RCC 7860 (cell line): ENCODE results near the gene HTD2.
A peak's percentile ranks its signal among the peaks of the same experiment; 100 is the strongest.

Experiments
- DNase-seq: peaks from one replicate; pipeline ENCODE4 v3.0.0-alpha.2; 2015; ENCODE audit warnings: low spot score
- FAIRE-seq: peaks from 2 replicates; lab custom pipeline; 2012; peaks lifted over from hg19 to GRCh38; lab: Jason Lieb, UNC

The HTD2 gene

GRCh38 chr3:58353722-58354553 lies 47.6 kb downstream of the HTD2 start:
- DNase-seq, result no peak
- no peak for FAIRE-seq

GRCh38 chr3:58355179-58355578 lies 48.9 kb downstream of the HTD2 start:
- no peak for FAIRE-seq
- DNase-seq, result no peak

- DNase-seq (no peak), FAIRE-seq (no peak)
These were observed 49.7 kb downstream of the HTD2 start for GRCh38 chr3:58356054-58356453.

DNA sequence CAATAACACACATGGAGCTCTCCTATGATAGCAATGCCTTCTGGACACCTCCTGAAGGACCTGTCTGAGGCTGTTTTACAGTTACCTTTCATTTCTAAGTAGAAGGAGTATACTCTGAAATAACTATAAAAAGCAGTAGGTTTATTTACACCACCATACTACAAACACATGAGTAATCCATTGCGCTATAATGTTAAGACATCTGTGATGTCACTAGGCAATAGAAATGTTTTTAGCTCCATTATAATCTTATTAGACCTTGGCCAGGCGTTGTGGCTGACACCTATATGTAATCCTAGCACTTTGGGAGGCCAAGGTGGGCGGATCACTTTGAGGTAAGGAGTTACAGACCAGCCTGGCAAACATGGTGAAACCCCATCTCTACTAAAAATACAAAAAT lies 51.1 kb downstream of the HTD2 start:
- FAIRE-seq (no peak), DNase-seq (no peak)

GRCh38 chr3:58358092-58358491 lies 51.8 kb downstream of the HTD2 start:
- FAIRE-seq, result no peak
- no peak for DNase-seq

GRCh38 chr3:58358808-58359207 lies 52.5 kb downstream of the HTD2 start:
- DNase-seq (no peak), FAIRE-seq (no peak)

- DNase-seq, result no peak
- no peak for FAIRE-seq
These were observed 53.3 kb downstream of the HTD2 start for GRCh38 chr3:58359621-58360020.

DNA sequence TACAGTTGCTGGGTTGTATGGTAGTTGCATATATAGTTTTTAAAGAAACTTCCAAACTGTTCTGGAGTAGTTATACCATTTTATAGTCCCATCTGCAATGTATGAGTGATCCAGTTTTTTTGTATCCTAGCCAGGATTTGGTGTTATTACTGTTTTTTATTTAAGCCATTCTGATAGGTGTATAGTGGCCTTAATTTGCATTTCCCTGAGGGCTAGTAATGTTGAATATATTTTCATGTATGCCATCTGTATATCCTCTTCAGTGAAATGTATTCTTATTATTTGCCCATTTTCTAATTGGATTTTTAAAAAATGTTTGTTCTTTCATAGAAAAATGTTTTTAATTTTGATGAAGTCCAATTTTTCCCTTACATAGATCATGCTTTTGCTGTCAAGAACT lies 55.5 kb downstream of the HTD2 start:
- no peak for FAIRE-seq
- DNase-seq, result no peak

DNA sequence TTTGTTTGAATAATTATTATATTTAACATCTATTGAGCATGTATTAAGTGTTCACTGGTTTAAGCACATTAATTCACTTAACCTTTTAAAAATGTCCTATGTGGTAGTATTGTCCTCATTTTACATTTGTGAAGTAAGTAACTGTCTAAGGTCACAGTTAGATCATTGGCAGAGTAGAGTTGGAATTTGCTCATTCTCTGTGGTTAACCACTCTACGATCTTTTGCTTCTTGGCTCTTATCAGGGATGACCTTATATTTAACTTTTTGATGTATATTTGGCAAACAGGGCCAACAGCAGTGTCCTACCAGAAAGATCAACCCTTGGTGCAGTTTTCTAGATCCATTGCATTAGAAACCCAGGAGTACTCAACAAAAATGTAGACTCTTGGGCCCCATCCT lies 60.4 kb downstream of the HTD2 start:
- FAIRE-seq (peak; percentile 97), DNase-seq (peak; percentile 65)

- DNase-seq (no peak), FAIRE-seq (no peak)
These were observed 62.7 kb downstream of the HTD2 start for GRCh38 chr3:58369038-58369437.
